ENCODE measurements around the gene IRF9.
A peak's percentile ranks its signal among the peaks of the same experiment; 100 is the strongest.
"Not testable (repeated sequence)": the region's sequence is repeated elsewhere in the genome, so short reads cannot be mapped to it uniquely, and the experiment has no call there.

Gene IRF9

GRCh38 chr14:24195186-24196070 lies 34.4 kb downstream of the IRF9 start, which contains the start of gene TM9SF1:
TSS of gene TM9SF1 (minus strand) at chr14:24195441. CDS start at chr14:24195019, 422 bp downstream.
- no peaks in the 10 kb centered on the region for H3K27me3 ChIP-seq
- TF ChIP-seq CTCF (IDR thresholded peaks at IDR 0.05) = peak; percentile 30
- H3K36me3 ChIP-seq = peaks cover 13% of the 10 kb centered on the region
- H3K27ac ChIP-seq = peak within 1 kb of the TSS; percentile 97
- H3K9me3 ChIP-seq = no peaks in the 10 kb centered on the region
- peak within 1 kb of the TSS; percentile 93 to 97 for H3K4me3 ChIP-seq (ENCODE audit: low read depth in 1 of 2, low read length in 1 of 2)
- peaks cover 30 to 36% of the 10 kb centered on the region in 2 experiments for H3K4me1 ChIP-seq (ENCODE audit: control insufficient read depth in 1 of 2, insufficient read depth in 1 of 2, low read depth in 1 of 2, low read length in 1 of 2)

- Histone ChIP-seq H3K27me3 (no peaks in the 10 kb centered on the region), H3K9me3 (no peaks in the 10 kb centered on the region), H3K4me3 (ENCODE audit: low read depth in 1 of 2, low read length in 1 of 2) (peak overlapping the region; percentile 93 to 97), H3K27ac (peak overlapping the region; percentile 97), H3K4me1 (ENCODE audit: control insufficient read depth in 1 of 2, insufficient read depth in 1 of 2, low read depth in 1 of 2, low read length in 1 of 2) (peaks cover 30 to 36% of the 10 kb centered on the region in 2 experiments), H3K36me3 (peaks cover 17% of the 10 kb centered on the region)
- no peak for TF ChIP-seq CTCF (IDR thresholded peaks at IDR 0.05)
Observed at GRCh38 chr14:24196071-24197055, 35.3 kb downstream of the IRF9 start.

DNA sequence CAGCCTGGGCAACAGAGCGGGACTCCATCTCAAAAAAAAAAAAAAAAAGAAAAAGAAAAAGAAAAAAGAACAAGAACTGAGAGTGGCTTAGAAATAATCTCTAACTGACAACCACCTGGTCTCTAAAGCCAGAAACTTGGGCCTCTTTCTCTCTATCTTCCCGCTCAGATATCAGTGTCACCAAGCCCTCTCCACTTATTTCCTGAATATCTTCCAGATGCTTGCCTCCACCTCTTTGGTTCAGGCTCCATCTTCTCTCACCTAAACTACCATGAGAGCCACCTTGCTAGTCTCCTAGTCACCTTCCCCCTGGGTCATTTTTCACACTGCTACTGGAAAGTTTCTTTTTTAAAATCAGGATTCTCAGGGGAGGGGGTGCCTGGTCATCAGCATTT lies 36.0 kb downstream of the IRF9 start:
- peaks cover 30 to 36% of the 10 kb centered on the region in 2 experiments for H3K4me1 ChIP-seq (ENCODE audit: control insufficient read depth in 1 of 2, insufficient read depth in 1 of 2, low read depth in 1 of 2, low read length in 1 of 2)
- TF ChIP-seq CTCF (IDR thresholded peaks at IDR 0.05) = no peak
- peaks cover 18% of the 10 kb centered on the region for H3K36me3 ChIP-seq
- no peaks in the 10 kb centered on the region for H3K27me3 ChIP-seq
- peak overlapping the region; percentile 97 for H3K27ac ChIP-seq
- H3K9me3 ChIP-seq = no peaks in the 10 kb centered on the region
- peak overlapping the region in 1 of 2 experiments; percentile 93 for H3K4me3 ChIP-seq (ENCODE audit: low read depth in 1 of 2, low read length in 1 of 2)

- Histone ChIP-seq H3K27me3 (no peaks in the 10 kb centered on the region), H3K9me3 (no peaks in the 10 kb centered on the region), H3K36me3 (peaks cover 9% of the 10 kb centered on the region), H3K4me1 (ENCODE audit: control insufficient read depth in 1 of 2, insufficient read depth in 1 of 2, low read depth in 1 of 2, low read length in 1 of 2) (peaks cover 30 to 35% of the 10 kb centered on the region in 2 experiments), H3K27ac (peak overlapping the region; percentile 33), H3K4me3 (ENCODE audit: low read depth in 1 of 2, low read length in 1 of 2) (no peak overlapping the region)
- no peak for TF ChIP-seq CTCF (IDR thresholded peaks at IDR 0.05)
Observed at GRCh38 chr14:24198814-24199524, 37.9 kb downstream of the IRF9 start.

DNA sequence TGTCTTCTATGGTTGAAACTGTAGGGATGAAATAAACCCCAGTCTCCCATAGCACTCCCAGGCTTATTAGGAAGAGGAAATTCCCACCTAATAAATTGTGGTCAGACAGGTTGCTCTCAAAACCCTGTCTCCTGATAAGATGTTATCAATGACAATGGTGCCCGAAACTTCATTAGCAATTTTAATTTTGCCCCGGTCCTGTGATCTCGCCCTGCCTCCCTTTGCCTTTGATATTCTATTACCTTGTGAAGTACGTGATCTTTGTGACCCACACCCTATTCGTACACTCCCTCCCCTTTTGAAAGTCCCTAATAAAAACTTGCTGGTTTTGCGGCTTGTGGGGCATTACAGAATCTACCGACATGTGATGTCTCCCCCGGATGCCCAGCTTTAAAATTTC lies 41.5 kb downstream of the IRF9 start:
- not testable (repeated sequence) for H3K27ac ChIP-seq; H3K4me1 ChIP-seq (ENCODE audit: control insufficient read depth in 1 of 2, insufficient read depth in 1 of 2, low read depth in 1 of 2, low read length in 1 of 2); H3K27me3 ChIP-seq; H3K9me3 ChIP-seq; H3K4me3 ChIP-seq (ENCODE audit: low read depth in 1 of 2, low read length in 1 of 2)
- peaks cover 29% of the 10 kb centered on the region for H3K36me3 ChIP-seq

DNA sequence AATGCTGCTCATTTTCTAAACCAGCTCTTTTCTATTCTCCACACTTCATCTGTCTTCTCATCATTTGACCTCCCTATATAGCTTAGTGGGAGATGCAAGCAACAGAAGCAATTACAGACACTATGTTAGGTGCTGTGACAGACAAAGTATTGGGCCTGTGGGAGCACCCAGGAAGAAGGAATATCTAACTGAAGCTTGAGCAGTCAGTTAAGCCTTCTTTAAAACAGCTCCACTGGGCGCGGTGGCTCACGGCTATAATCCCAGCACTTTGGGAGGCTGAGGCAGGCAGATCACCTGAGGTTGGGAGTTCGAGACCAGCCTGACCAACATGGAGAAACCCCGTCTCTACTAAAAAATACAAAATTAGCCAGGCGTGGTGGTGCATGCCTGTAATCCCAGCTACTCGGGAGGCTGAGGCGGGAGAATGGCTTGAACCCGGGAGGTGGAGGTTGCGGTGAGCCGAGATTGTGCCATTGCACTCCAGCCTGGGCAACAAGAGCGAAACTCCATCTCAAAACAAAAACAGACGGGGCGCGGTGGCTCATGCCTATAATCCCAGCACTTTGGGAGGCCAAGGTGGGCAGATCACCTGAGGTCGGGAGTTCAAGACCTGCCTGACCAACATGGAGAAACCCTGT lies 42.3 kb downstream of the IRF9 start:
- H3K27me3 ChIP-seq; H3K27ac ChIP-seq; H3K4me3 ChIP-seq (ENCODE audit: low read depth in 1 of 2, low read length in 1 of 2); H3K4me1 ChIP-seq (ENCODE audit: control insufficient read depth in 1 of 2, insufficient read depth in 1 of 2, low read depth in 1 of 2, low read length in 1 of 2); H3K9me3 ChIP-seq: not testable (repeated sequence)
- H3K36me3 ChIP-seq = peaks cover 37% of the 10 kb centered on the region
